SIG-M5 treated with dmso at 0.1 percent for 504 hours (cell line): ENCODE measurements around the gene NCL.
"Not testable (repeated sequence)": the region's sequence is repeated elsewhere in the genome, so short reads cannot be mapped to it uniquely, and the experiment has no call there.

Source experiments
- DNase-seq: peaks from one replicate; lab custom pipeline; 2025; ENCODE audit not compliant: unreplicated experiment; lab: John Stamatoyannopoulos, UW

The NCL gene

GRCh38 chr2:231408304-231408703 is 56.0 kb downstream of the NCL start:
- not testable (repeated sequence) for DNase-seq

GRCh38 chr2:231407686-231408085 is 56.6 kb downstream of the NCL start:
- DNase-seq: not testable (repeated sequence)

GRCh38 chr2:231405601-231406367 is 58.5 kb downstream of the NCL start:
- not testable (repeated sequence) for DNase-seq

- not testable (repeated sequence) for DNase-seq
Measured at GRCh38 chr2:231404183-231404578, 60.1 kb downstream of the NCL start.
